B cell (primary cell): ENCODE data around the gene TSHZ3. TPM values are rescaled to one million over a fixed set of nuclear protein-coding genes. Genes with fewer than 3 reads are reported as not detected.

Experiments used
- ATAC-seq: fragments of 200-7000 bp; cut with Tn5 transposase; one replicate; pipeline ENCODE4 v1.10.0; 2021; ENCODE audit warnings: low read depth, mild to moderate bottlenecking, moderate number of reproducible peaks, moderate library complexity
- CTCF ChIA-PET: fragments of 350-600 bp; sonication (Branson Sonifier 250); formaldehyde crosslinking; loops from one replicate; lab custom pipeline; 2021; ENCODE audit warnings: antibody characterized with exemption, inconsistent platforms; lab: Charles Lee
- POLR2A ChIA-PET: fragments of 350-600 bp; sonication (Branson Sonifier 250); formaldehyde crosslinking; loops from one replicate; lab custom pipeline; 2021; ENCODE audit warnings: antibody characterized with exemption; lab: Charles Lee
- DNase-seq: peaks from one replicate; pipeline ENCODE4 v3.0.0; 2013
- H2AFZ ChIP-seq: 2 replicates; pipeline ENCODE4 v1.6.1; 2012; ENCODE audit warnings: mild to moderate bottlenecking, low read depth, low read length; ENCODE audit not compliant: insufficient read depth, poor library complexity, severe bottlenecking
- H3K27ac ChIP-seq, 2 donors: 1 replicate in 1 of 2; 2 replicates in 1 of 2; pipeline ENCODE4 v1.5.1; 2012 to 2013; ENCODE audit warnings: low read length in 2 of 2, mild to moderate bottlenecking in 2 of 2, moderate library complexity in 1 of 2
- H3K27me3 ChIP-seq, 4 experiments: fragments of 200-600 bp in 1 of 4; sonication (generic) in 1 of 4; replicated peaks in 1 of 4; 1 replicate in 2 of 4; 2 replicates in 2 of 4; pipeline versions ENCODE4 v1.6.1 to v1.7.0; 2013 to 2016; ENCODE audit warnings: low read length in 3 of 4, mild to moderate bottlenecking in 2 of 4, mixed read lengths in 1 of 4, moderate library complexity in 1 of 4; ENCODE audit not compliant: insufficient read depth in 4 of 4, control insufficient read depth in 3 of 4; ENCODE audit errors: control extremely low read depth in 1 of 4
- H3K36me3 ChIP-seq, 2 experiments: replicated peaks in 1 of 2; 1 replicate in 1 of 2; 2 replicates in 1 of 2; pipeline versions ENCODE4 v1.6.1 to v1.7.1; 2013; ENCODE audit warnings: low read length in 1 of 2; ENCODE audit not compliant: insufficient read depth in 2 of 2, control insufficient read depth in 1 of 2; ENCODE audit errors: control extremely low read depth in 1 of 2, extremely low read depth in 1 of 2
- H3K4me1 ChIP-seq, 2 donors: fragments of 200-600 bp in 1 of 2; sonication (generic) in 1 of 2; 1 replicate in 1 of 2; 2 replicates in 1 of 2; pipeline versions ENCODE4 v1.5.1 to v1.6.1; 2013 to 2017; ENCODE audit warnings: low read length in 2 of 2; ENCODE audit not compliant: control insufficient read depth in 2 of 2, insufficient read depth in 2 of 2
- H3K4me2 ChIP-seq: replicated peaks from 2 replicates; pipeline ENCODE3; 2012; ENCODE audit warnings: mild to moderate bottlenecking, low read depth, low read length; ENCODE audit not compliant: poor library complexity, severe bottlenecking
- H3K4me3 ChIP-seq, 5 experiments: fragments of 200-600 bp in 1 of 5; sonication (generic) in 1 of 5; 1 replicate in 3 of 5; 2 replicates in 2 of 5; pipeline versions ENCODE4 v1.5.1 to v1.7.0; 2011 to 2016; ENCODE audit warnings: low read length in 4 of 5, mild to moderate bottlenecking in 4 of 5, low read depth in 2 of 5, control low read depth in 1 of 5, moderate library complexity in 1 of 5; ENCODE audit not compliant: insufficient read depth in 1 of 5; ENCODE audit errors: control extremely low read depth in 1 of 5, extremely low read depth in 1 of 5
- H3K79me2 ChIP-seq: fragments of 200-600 bp; sonication (generic); one replicate; pipeline ENCODE4 v1.6.0; 2016; ENCODE audit warnings: low read length; ENCODE audit not compliant: control insufficient read depth, insufficient read depth
- H3K9ac ChIP-seq: fragments of 200-600 bp; sonication (generic); 2 replicates; pipeline ENCODE4 v1.6.1; 2017; ENCODE audit warnings: mild to moderate bottlenecking, low read length, moderate library complexity
- H3K9me3 ChIP-seq, 3 donors: one replicate each; pipeline versions ENCODE4 v1.6.1 to v1.7.1; 2013; ENCODE audit warnings: low read length in 2 of 3; ENCODE audit not compliant: control insufficient read depth in 2 of 3, insufficient read depth in 1 of 3; ENCODE audit errors: control extremely low read depth in 1 of 3
- H4K20me1 ChIP-seq: 2 replicates; pipeline ENCODE4 v1.6.0; 2012; ENCODE audit warnings: mild to moderate bottlenecking, low read length; ENCODE audit not compliant: insufficient read depth, control insufficient read depth, poor library complexity, severe bottlenecking
- H3K27ac Mint-ChIP-seq: one replicate; pipeline ENCODE4 v1.8.0; 2021; ENCODE audit warnings: mixed read lengths
- H3K27me3 Mint-ChIP-seq: one replicate; pipeline ENCODE4 v1.8.0; 2021; ENCODE audit warnings: mixed read lengths
- H3K4me1 Mint-ChIP-seq: one replicate; pipeline ENCODE4 v1.8.0; 2021; ENCODE audit warnings: mixed read lengths
- H3K4me3 Mint-ChIP-seq: one replicate; pipeline ENCODE4 v1.8.0; 2021; ENCODE audit warnings: mixed read lengths
- H3K9me3 Mint-ChIP-seq: one replicate; pipeline ENCODE4 v1.8.0; 2022; ENCODE audit warnings: mixed read lengths; ENCODE audit not compliant: insufficient read depth
- EZH2 ChIP-seq: IDR thresholded peaks from 2 replicates; pipeline ENCODE4 v1.6.1; 2012; ENCODE audit warnings: borderline replicate concordance, low read depth, mild to moderate bottlenecking, moderate library complexity, low read length; ENCODE audit not compliant: insufficient read depth, poor library complexity, severe bottlenecking
- WGBS: methylation state at CpG from one replicate; pipeline ENCODE4 v1.1.5; 2013; ENCODE audit warnings: missing lambda C conversion rate; ENCODE audit not compliant: insufficient coverage; 5-methylcytosine and 5-hydroxymethylcytosine counted together
- intact Hi-C: fragments of 100-400 bp; cut with micrococcal nuclease; formaldehyde crosslinking; loops from one replicate; pipeline ENCODE4 v1.10.0; 2022
- polyA plus RNA-seq: library from polyadenylated mRNA; depleted of rRNA; stranded (reverse); fragments of >200 nt; gene quantifications from 2 replicates; pipeline ENCODE4 v1.2.3, GENCODE V29; 2012
- total RNA-seq, 2 donors: library from RNA; stranded (reverse); fragments of 120-200 nt in 1 of 2; gene quantifications; 1 replicate in 1 of 2; 2 replicates in 1 of 2; pipeline versions ENCODE4 v1.2.3 to v1.2.4, GENCODE V29; 2013 to 2022
- TF ChIP-seq, protein P1 (sequence below): fragments of 200-600 bp; IDR thresholded peaks from one replicate; pipeline ENCODE4 v1.8.0; 2022; ENCODE audit warnings: antibody characterized with exemption, mild to moderate bottlenecking

TSHZ3 gene
- total and polyA plus RNA-seq, 2 donors (not counting 1 experiment from before 2014, with no cell fraction given), result 0.03 to 0.34 TPM

DNA sequence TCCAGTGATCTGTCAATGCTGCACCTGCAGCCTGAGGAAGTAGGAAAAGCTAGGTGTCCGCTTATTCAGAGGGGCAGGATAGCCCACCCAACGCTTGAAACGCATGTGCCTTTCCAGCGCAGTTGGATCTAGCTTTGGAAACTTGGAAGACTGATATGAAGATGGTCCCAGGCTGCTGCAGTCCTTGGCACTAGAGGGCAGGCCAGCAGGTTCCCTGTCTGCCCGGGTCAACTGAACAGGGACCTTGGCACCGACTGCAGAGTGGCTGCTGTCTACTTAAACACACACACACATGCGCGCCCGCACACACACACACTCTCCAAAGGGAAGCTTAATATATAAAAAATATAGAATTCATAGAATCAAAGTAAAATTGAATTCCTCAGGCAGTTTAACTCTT is 100.0 kb downstream of the TSHZ3 start:
- WGBS, result 100% methylated on average over 4 of the region's 9 CpGs
- Histone ChIP-seq H3K4me2 (no peak overlapping the region), H3K4me3 (no peak overlapping the region), H2AFZ (no peak overlapping the region), H3K4me1 (no peaks in the 10 kb centered on the region), H3K36me3 (no peaks in the 10 kb centered on the region), H3K9ac (no peak overlapping the region), H3K27ac (no peak overlapping the region), H3K27me3 (no peaks in the 10 kb centered on the region), H4K20me1 (no peaks in the 10 kb centered on the region), H3K9me3 (peaks cover 0 to 5% (median 0%) of the 10 kb centered on the region in 3 donors), H3K79me2 (no peaks in the 10 kb centered on the region)
- Mint-ChIP-seq H3K27me3 (no peaks in the 10 kb centered on the region), H3K4me1 (no peaks in the 10 kb centered on the region), H3K27ac (no peak overlapping the region), H3K4me3 (no peak overlapping the region), H3K9me3 (no peaks in the 10 kb centered on the region)
- TF ChIP-seq, protein P1, sequence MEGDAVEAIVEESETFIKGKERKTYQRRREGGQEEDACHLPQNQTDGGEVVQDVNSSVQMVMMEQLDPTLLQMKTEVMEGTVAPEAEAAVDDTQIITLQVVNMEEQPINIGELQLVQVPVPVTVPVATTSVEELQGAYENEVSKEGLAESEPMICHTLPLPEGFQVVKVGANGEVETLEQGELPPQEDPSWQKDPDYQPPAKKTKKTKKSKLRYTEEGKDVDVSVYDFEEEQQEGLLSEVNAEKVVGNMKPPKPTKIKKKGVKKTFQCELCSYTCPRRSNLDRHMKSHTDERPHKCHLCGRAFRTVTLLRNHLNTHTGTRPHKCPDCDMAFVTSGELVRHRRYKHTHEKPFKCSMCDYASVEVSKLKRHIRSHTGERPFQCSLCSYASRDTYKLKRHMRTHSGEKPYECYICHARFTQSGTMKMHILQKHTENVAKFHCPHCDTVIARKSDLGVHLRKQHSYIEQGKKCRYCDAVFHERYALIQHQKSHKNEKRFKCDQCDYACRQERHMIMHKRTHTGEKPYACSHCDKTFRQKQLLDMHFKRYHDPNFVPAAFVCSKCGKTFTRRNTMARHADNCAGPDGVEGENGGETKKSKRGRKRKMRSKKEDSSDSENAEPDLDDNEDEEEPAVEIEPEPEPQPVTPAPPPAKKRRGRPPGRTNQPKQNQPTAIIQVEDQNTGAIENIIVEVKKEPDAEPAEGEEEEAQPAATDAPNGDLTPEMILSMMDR, result no peak
- TF ChIP-seq EZH2, result no peak
- ATAC-seq (no peak), DNase-seq (no peak)
- intact Hi-C loops, result no loop called here
- CTCF ChIA-PET, result no interaction called here
- POLR2A ChIA-PET, result no interaction called here

DNA sequence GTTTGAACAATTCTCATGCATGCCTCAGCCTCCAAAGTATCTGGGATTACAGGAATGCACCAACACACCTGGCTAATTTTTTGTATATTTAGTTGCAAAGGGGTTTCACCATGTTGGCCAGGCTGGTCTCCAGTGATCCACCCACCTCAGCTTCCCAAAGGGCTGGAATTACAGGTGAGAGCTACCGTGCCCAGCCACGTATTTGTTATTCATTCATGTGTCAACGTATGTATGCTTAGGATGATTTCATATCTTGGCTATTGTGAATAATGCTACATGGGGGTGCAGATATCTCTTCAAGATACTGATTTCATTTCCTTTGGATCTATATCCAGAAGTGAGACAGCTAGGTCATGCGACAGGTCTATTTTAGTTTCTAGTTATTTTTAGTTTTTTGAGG is 113.4 kb downstream of the TSHZ3 start:
- no peaks in the 10 kb centered on the region for H3K27me3 Mint-ChIP-seq
- Histone ChIP-seq H3K4me1 (no peaks in the 10 kb centered on the region), H3K36me3 (no peaks in the 10 kb centered on the region), H3K79me2 (no peaks in the 10 kb centered on the region), H3K4me2 (no peak overlapping the region), H3K9ac (no peak overlapping the region), H3K27me3 (no peaks in the 10 kb centered on the region), H3K9me3 (peaks cover 0 to 2% (median 0%) of the 10 kb centered on the region in 3 donors), H3K27ac (no peak overlapping the region), H3K4me3 (no peak overlapping the region), H4K20me1 (no peaks in the 10 kb centered on the region), H2AFZ (no peak overlapping the region)
- TF ChIP-seq EZH2, result no peak
- TF ChIP-seq, protein P1, result no peak
- no peak for ATAC-seq
- ChIA-PET CTCF (no interaction called here), POLR2A (no interaction called here)
- WGBS, result 100% methylated on average over 3 of the region's 4 CpGs
- intact Hi-C loops, result no loop called here
- no peak overlapping the region for H3K4me3 Mint-ChIP-seq
- no peaks in the 10 kb centered on the region for H3K4me1 Mint-ChIP-seq
- DNase-seq, result no peak
- H3K9me3 Mint-ChIP-seq, result no peaks in the 10 kb centered on the region
- no peak overlapping the region for H3K27ac Mint-ChIP-seq
